Prostate gland (tissue), 2 donors: ENCODE data around the gene EPS15. TPM values are rescaled to one million over a fixed set of nuclear protein-coding genes. Genes with fewer than 3 reads are reported as not detected.
"Not testable (repeated sequence)": the region's sequence is repeated elsewhere in the genome, so short reads cannot be mapped to it uniquely, and the experiment has no call there.

Source experiments
- DNase-seq: peaks from one replicate; pipeline ENCODE4 v3.0.0-alpha.2; 2019; ENCODE audit warnings: low spot score
- H3K27ac ChIP-seq, 2 donors: fragments of 200-600 bp; sonication (generic); 2 replicates each; pipeline ENCODE4 v1.5.1; 2017 to 2019
- H3K27me3 ChIP-seq: fragments of 200-600 bp; sonication (generic); replicated peaks from 2 replicates; pipeline ENCODE4 v1.5.1; 2019; ENCODE audit not compliant: insufficient read depth
- H3K36me3 ChIP-seq, 2 donors: fragments of 200-600 bp; sonication (generic); 1 replicate in 1 of 2; 2 replicates in 1 of 2; pipeline versions ENCODE4 v1.5.1 to v1.8.1; 2017 to 2019
- H3K4me1 ChIP-seq: fragments of 200-600 bp; sonication (generic); replicated peaks from 2 replicates; pipeline ENCODE4 v1.5.1; 2019
- H3K4me3 ChIP-seq, 2 donors: fragments of 200-600 bp; sonication (generic); 2 replicates each; pipeline ENCODE4 v1.5.1; 2017 to 2019
- H3K9me3 ChIP-seq: fragments of 200-600 bp; sonication (generic); 2 replicates; pipeline ENCODE4 v1.5.1; 2017
- CTCF ChIP-seq, 4 experiments: fragments of 200-600 bp in 2 of 4; fragments of 450-650 bp in 2 of 4; sonication (generic) in 2 of 4; IDR thresholded peaks; 1 replicate in 3 of 4; 2 replicates in 1 of 4; pipeline ENCODE4 v1.5.1; 2016 to 2019; ENCODE audit warnings: antibody characterized with exemption in 4 of 4, mild to moderate bottlenecking in 2 of 4, moderate library complexity in 2 of 4
- POLR2A ChIP-seq: fragments of 450-650 bp; IDR thresholded peaks from one replicate; pipeline ENCODE4 v1.6.1; 2016; ENCODE audit warnings: antibody characterized with exemption, mild to moderate bottlenecking
- POLR2AphosphoS5 ChIP-seq: sonication (generic); formaldehyde crosslinking; IDR thresholded peaks from one replicate; pipeline ENCODE4 v1.6.1; 2017; ENCODE audit warnings: antibody characterized with exemption
- WGBS: methylation state at CpG from one replicate; pipeline ENCODE4 v1.1.5; 2018; 5-methylcytosine and 5-hydroxymethylcytosine counted together
- intact Hi-C: fragments of 100-400 bp; cut with DNase I; formaldehyde crosslinking; loops from one replicate; pipeline ENCODE4 v1.14.2; 2022
- total RNA-seq, 2 donors: library from RNA; depleted of rRNA; stranded (reverse); fragments of >200 nt; gene quantifications; one replicate each; pipeline ENCODE4 v1.1.0, GENCODE V29; 2016

Gene EPS15
- total RNA-seq, 2 donors from 2014 or later, result 62.4 to 70.4 TPM

GRCh38 chr1:51439053-51439452, 80.0 kb downstream of the EPS15 start:
- H3K36me3 ChIP-seq, result no peaks in the 10 kb centered on the region
- no peak overlapping the region for H3K27ac ChIP-seq
- no peak for TF ChIP-seq POLR2AphosphoS5
- no peak for TF ChIP-seq CTCF (IDR thresholded peaks at IDR 0.05)
- TF ChIP-seq POLR2A, result no peak
- H3K4me3 ChIP-seq, result no peak overlapping the region
- no peaks in the 10 kb centered on the region for H3K9me3 ChIP-seq
- no peaks in the 10 kb centered on the region for H3K4me1 ChIP-seq
- intact Hi-C loops, result no loop called here
- H3K27me3 ChIP-seq, result no peaks in the 10 kb centered on the region
- no peak for DNase-seq

GRCh38 chr1:51437391-51437790, 81.7 kb downstream of the EPS15 start:
- H3K4me3 ChIP-seq, H3K27me3 ChIP-seq, H3K9me3 ChIP-seq, H3K4me1 ChIP-seq, intact Hi-C loops, DNase-seq, H3K27ac ChIP-seq, H3K36me3 ChIP-seq: not testable (repeated sequence)
- WGBS, result 97% methylated on average over 6 of the region's 6 CpGs

GRCh38 chr1:51435878-51436277, 83.2 kb downstream of the EPS15 start:
- intact Hi-C loops, result no loop called here
- Histone ChIP-seq H3K4me1 (no peaks in the 10 kb centered on the region), H3K27ac (no peak overlapping the region), H3K27me3 (no peaks in the 10 kb centered on the region), H3K9me3 (no peaks in the 10 kb centered on the region), H3K36me3 (no peaks in the 10 kb centered on the region), H3K4me3 (no peak overlapping the region)
- TF ChIP-seq CTCF (IDR thresholded peaks at IDR 0.05) (no peak), POLR2A (no peak), POLR2AphosphoS5 (no peak)
- no peak for DNase-seq
- 62% methylated on average over 5 of the region's 5 CpGs for WGBS

GRCh38 chr1:51433972-51434510, 85.0 kb downstream of the EPS15 start:
- no peak overlapping the region for H3K4me3 ChIP-seq
- no peaks in the 10 kb centered on the region for H3K36me3 ChIP-seq
- H3K9me3 ChIP-seq, result no peaks in the 10 kb centered on the region
- DNase-seq, result no peak
- peak overlapping the region in 1 of 2 donors; percentile 43 for H3K27ac ChIP-seq
- H3K4me1 ChIP-seq, result no peaks in the 10 kb centered on the region
- intact Hi-C loops, result no loop called here
- no peaks in the 10 kb centered on the region for H3K27me3 ChIP-seq
- 42% methylated on average over 2 of the region's 2 CpGs for WGBS
- TF ChIP-seq POLR2AphosphoS5 (no peak), CTCF (IDR thresholded peaks at IDR 0.05) (no peak), POLR2A (no peak)

- H3K27me3 ChIP-seq, result no peaks in the 10 kb centered on the region
- no peaks in the 10 kb centered on the region for H3K9me3 ChIP-seq
- intact Hi-C loops, result no loop called here
- H3K27ac ChIP-seq, result peak overlapping the region in 1 of 2 donors; percentile 43
- H3K4me3 ChIP-seq, result no peak overlapping the region
- no peaks in the 10 kb centered on the region for H3K36me3 ChIP-seq
- no peaks in the 10 kb centered on the region for H3K4me1 ChIP-seq
- no peak for TF ChIP-seq POLR2A
- peak; percentile 30 for TF ChIP-seq POLR2AphosphoS5
- TF ChIP-seq CTCF (IDR thresholded peaks at IDR 0.05), result no peak
- DNase-seq, result peak; percentile 9
- WGBS, result 82% methylated on average over 4 of the region's 4 CpGs
Observed at GRCh38 chr1:51433269-51433971, 85.6 kb downstream of the EPS15 start.
